HepG2 (cell line): ENCODE results near the gene TMEM107. TPM values are rescaled to one million over a fixed set of nuclear protein-coding genes. Genes with fewer than 3 reads are reported as not detected.

Experiments used
- ETS1 ChIP-seq: sonication (generic); formaldehyde crosslinking; IDR thresholded peaks from 2 replicates; pipeline ENCODE4 v1.4.0; 2020; ENCODE audit warnings: missing genetic modification reagents
- GABPB1 ChIP-seq: IDR thresholded peaks from 2 replicates; pipeline ENCODE4 v1.6.1; 2016; ENCODE audit warnings: mild to moderate bottlenecking, missing genetic modification reagents, moderate library complexity, missing compliant biosample characterization
- KAT2B ChIP-seq: fragments of 150-350 bp; IDR thresholded peaks from 2 replicates; pipeline ENCODE4 v1.6.1; 2014; ENCODE audit warnings: low read depth, low read length, borderline replicate concordance
- NFKBIZ ChIP-seq: IDR thresholded peaks from 2 replicates; pipeline ENCODE4 v1.6.1; 2018; ENCODE audit warnings: missing genetic modification reagents, missing compliant biosample characterization
- YEATS2 ChIP-seq: sonication (generic); formaldehyde crosslinking; IDR thresholded peaks from 2 replicates; pipeline ENCODE4 v1.4.0; 2020; ENCODE audit warnings: missing genetic modification reagents, borderline replicate concordance
- YY1 ChIP-seq: IDR thresholded peaks from 2 replicates; pipeline ENCODE4 v1.6.1; 2011; ENCODE audit warnings: low read length, low read depth, moderate library complexity, mild to moderate bottlenecking; ENCODE audit not compliant: insufficient read depth, insufficient replicate concordance
- ZBTB40 ChIP-seq, 2 experiments: fragments of 450-650 bp in 1 of 2; sonication (generic) in 1 of 2; formaldehyde crosslinking in 1 of 2; IDR thresholded peaks; 2 replicates each; pipeline versions ENCODE4 v1.6.1 to v1.8.0; 2016 to 2022; ENCODE audit warnings: antibody characterized with exemption in 1 of 2, mild to moderate bottlenecking in 1 of 2, missing genetic modification reagents in 1 of 2
- ZNF17 ChIP-seq: sonication (generic); formaldehyde crosslinking; IDR thresholded peaks from 2 replicates; pipeline ENCODE4 v1.5.0; 2020; ENCODE audit warnings: mild to moderate bottlenecking, missing genetic modification reagents
- ZNF512B ChIP-seq: sonication (generic); formaldehyde crosslinking; IDR thresholded peaks from 2 replicates; pipeline ENCODE4 v1.5.1; 2020; ENCODE audit warnings: missing genetic modification reagents, mild to moderate bottlenecking, borderline replicate concordance
- ZNF629 ChIP-seq: sonication (generic); formaldehyde crosslinking; conservative IDR thresholded peaks from 2 replicates; pipeline ENCODE4 v1.5.0; 2020; ENCODE audit warnings: missing genetic modification reagents
- ZNF768 ChIP-seq: sonication (generic); formaldehyde crosslinking; IDR thresholded peaks from 2 replicates; pipeline ENCODE4 v1.4.0; 2020; ENCODE audit warnings: missing genetic modification reagents
- ZNF839 ChIP-seq: sonication (generic); formaldehyde crosslinking; IDR thresholded peaks from 2 replicates; pipeline ENCODE4 v1.4.0; 2020; ENCODE audit warnings: missing genetic modification reagents, mild to moderate bottlenecking, borderline replicate concordance
- polyA plus RNA-seq, 8 experiments: library from polyadenylated mRNA; depleted of rRNA in 3 of 8; stranded (reverse) in 7 of 8; unstranded in 1 of 8; fragments of >200 nt; fragmentation: Illumina TruSeq in 4 of 8; extraction: Trizol in 4 of 8; gene quantifications; 2 replicates each; pipeline versions ENCODE4 v1.2.1 to v1.2.3, GENCODE V29; 2011 to 2016; ENCODE audit warnings: low read depth in 4 of 8, missing spikeins in 1 of 8, mixed read lengths in 1 of 8; ENCODE audit not compliant: insufficient read depth in 1 of 8
- total RNA-seq, 5 experiments: library from RNA; depleted of rRNA; stranded (reverse); fragments of >200 nt; fragmentation: Illumina TruSeq; extraction: Trizol; gene quantifications; 2 replicates each; pipeline ENCODE4 v1.2.3, GENCODE V29; 2016; ENCODE audit warnings: low read depth in 1 of 5

Gene TMEM107
- total and polyA plus RNA-seq, 2 of the 13 experiments (the other 11 are each of a cell fraction or from before 2014, with no cell fraction given), result 7.2 to 15.3 TPM

- TF ChIP-seq ZBTB40 (IDR thresholded peaks at IDR 0.05) (no peak), ZBTB40 (CRISPR knock-in tag; IDR thresholded peaks at IDR 0.05) (no peak), ZNF768 (CRISPR knock-in tag) (peak; percentile 66), YEATS2 (CRISPR knock-in tag) (0 out of 2 replicates have a peak, but pooled peaks have one; percentile 4), GABPB1 (CRISPR knock-in tag) (no peak; the same call in 1 of the 2 replicates), NFKBIZ (CRISPR knock-in tag) (no peak), ZNF839 (CRISPR knock-in tag) (no peak), KAT2B (no peak), YY1 (no peak), ZNF17 (CRISPR knock-in tag) (no peak), ZNF512B (CRISPR knock-in tag) (no peak), ETS1 (CRISPR knock-in tag) (no peak), ZNF629 (CRISPR knock-in tag) (no peak)
These were observed 12.9 kb downstream of the TMEM107 start (continued) for GRCh38 chr17:8162997-8163977.
